Frontal cortex (tissue), 4 donors: Measurements from ENCODE around the gene CCDC81. TPM values are rescaled to one million over a fixed set of nuclear protein-coding genes. Genes with fewer than 3 reads are reported as not detected.

Source experiments
- DNase-seq, 2 donors: peaks; one replicate each; pipeline ENCODE4 v3.0.0; 2012; ENCODE audit warnings: low spot score in 2 of 2
- FAIRE-seq: peaks from 2 replicates; lab custom pipeline; 2012; peaks lifted over from hg19 to GRCh38; lab: Jason Lieb, UNC
- total RNA-seq: library from RNA; depleted of rRNA; stranded (reverse); fragments of >200 nt; gene quantifications from one replicate; pipeline ENCODE4 v1.2.3, GENCODE V29; 2014
- donor health status: control.
- donor health status: control.
- donor health status: control.

Gene CCDC81
- total RNA-seq, 1 donor from 2014 or later = 0.82 TPM

DNA sequence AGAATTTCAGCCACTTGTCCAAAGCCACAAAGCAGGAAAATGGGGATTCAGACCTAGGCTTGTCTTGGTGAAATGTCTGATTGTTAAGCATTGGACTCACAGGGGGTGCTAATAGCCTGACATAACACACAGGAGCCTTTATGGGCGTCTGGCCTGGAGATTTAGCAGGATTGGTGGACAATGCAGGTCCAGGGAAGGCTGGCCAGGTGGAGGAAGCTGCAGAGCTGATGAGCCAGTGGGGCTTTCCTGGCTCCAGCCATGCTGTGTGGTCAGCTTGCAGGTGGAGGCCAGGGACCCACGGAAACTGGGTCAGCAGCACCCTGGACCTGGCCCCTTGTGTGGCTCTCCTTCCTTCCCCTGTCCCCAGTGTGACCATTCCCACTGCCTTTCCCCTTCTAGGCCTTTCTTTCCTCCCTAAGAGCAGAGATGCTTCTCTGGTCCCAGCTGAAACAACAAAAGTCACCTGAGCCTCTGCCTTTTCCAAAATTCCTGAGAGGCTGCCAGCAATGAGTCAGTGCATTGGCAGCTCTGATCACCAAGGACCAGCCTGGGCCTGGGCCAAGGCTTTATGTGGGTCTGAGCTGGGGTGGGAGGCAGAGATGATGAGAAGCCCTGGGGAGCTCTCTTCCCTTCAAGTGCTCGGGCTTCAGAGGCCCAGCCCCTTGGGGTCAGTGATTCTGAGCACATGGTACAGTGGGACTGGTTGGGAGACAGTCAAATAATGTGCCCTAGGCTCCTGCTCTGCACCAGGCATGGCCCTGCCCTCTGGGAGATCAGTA, 85.2 kb downstream of the CCDC81 start:
- FAIRE-seq (no peak), DNase-seq (peak in 1 of 2 donors; percentile 38)

DNA sequence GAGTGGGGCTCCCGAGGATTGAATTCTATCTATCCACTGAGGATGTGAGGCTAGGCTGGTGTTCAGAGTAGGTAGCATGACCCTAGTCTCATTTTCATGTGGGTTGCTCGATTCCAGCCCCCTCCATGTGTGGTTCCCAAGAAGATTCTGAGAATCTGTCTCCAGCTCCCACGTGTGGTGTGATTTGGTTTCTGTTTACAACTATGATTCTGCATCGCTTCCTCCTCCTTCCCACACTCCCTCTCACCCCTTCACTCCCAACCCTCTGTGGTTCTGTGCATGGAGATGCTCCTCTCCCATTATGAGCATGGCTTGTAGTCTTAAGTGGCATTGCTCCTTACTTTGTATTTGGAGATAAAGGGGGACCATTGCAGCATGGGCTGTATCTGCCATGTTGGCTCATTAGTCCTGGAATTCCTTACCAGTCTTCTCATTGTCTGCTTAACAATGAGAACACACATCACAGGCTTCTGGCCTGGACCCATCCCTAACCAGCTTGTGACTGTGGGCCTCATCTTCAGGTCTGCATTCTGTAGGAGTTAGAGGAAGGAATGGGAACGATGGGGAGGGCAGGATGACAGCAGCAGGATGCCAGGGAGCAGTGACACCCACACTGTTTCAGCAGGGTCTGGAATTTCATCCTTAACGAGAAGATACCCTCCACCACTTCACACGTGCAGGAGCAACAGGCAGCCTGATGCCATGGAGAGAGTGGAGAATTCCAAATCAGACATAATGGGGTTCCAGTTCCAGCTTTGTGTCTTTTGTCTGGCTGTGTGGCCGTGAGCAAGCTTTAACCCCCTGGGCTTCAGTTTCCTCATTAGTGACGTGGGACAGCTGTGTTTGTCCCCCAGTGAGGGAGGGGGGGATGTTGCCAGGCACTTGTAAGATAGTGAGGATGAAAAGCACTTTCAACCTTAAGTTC, 86.0 kb downstream of the CCDC81 start:
- FAIRE-seq = no peak

DNA sequence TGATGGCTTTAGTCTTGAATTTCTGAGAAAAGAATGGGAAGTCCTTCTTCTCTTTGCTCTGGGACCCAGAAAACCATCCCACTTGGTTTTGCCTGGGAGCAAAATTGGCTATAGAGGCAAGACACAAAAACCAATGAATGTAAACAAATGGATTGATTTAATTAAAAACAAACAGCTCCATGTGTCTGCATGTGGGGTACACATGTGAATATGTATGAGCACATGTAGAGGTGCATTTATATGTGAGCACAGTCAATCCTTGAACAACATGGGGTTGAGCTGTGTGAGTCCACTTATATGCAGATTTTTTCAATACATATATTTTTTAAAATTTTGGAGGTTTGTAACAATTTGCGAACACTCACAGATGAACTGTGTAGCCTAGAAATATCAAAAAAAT, 87.2 kb downstream of the CCDC81 start:
- no peak for FAIRE-seq
- no peak for DNase-seq

More for the DNA sequence above, 86.0 kb downstream of the CCDC81 start:
- no peak for DNase-seq

DNA sequence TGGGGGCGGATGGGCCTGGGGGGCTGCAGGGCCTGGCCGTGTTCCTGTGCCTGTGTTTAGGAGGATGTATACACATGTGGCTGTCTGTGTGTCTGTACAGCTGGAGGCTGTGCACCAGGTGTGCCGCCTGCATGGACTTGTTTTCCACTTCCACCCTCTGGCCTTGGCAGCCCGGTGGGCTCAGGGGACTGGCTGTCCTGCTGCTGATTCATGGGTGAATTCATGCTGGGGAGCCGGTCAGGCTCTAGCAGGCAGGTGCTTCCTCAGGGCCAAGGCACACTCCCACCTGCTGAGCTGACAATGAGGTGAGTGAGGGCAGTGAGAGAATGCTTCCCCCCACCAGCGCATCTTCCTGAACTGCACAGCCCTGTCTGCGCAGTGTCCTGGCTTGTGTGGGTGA, 88.4 kb downstream of the CCDC81 start:
- DNase-seq (no peak), FAIRE-seq (no peak)

DNA sequence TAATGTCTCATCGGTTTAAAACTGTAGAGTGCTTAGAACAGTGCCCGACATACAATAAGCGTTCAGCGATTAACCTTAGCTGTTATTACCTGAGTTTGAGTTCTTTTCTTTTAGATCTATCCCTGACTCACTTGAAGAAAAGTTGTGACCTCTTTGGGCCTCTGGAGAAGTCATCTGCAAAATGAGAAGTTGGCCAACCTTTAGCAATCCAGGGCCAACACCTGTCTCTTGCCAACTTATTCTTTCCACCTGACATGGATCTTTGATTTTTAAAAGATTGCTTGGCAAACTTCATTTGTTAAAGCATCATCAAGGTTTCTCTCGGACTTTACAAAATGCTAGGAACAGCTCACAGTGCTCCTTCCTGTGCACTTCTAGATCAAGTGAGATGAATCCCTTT, 89.3 kb downstream of the CCDC81 start:
- FAIRE-seq (no peak), DNase-seq (no peak)

DNA sequence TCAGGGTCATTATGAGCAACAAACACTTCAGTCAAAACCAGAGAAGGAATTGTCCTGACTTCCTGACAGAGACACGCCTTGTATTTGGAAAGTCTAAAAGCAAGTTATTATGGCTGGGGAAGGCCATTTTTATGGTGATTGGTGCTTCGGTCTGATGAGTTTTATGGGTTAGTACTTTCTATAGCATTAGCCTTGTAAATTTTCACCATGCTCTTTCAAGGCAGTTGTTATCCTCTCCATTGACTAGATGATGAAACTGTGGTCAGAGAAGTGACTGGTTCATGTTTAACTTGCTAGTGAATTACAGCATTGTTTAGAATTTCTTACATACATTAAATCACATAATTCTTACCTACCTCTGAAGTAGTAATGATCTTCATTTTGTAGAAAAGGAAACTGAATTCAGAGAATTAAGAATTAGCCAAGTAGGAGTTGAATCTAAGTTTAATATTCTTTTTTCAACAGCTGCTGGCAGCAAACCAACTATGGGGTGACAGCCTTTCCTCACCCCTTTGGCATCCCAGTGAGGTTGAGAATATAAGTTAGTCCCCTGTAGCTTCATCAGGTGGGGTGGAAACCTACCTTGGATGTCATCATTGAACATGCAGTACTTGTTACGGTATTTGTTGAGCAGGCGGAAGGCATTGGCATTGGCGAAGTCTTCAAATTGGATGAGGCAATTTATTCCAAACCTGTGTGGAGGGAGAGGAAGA, 90.0 kb downstream of the CCDC81 start:
- FAIRE-seq = no peak

DNA sequence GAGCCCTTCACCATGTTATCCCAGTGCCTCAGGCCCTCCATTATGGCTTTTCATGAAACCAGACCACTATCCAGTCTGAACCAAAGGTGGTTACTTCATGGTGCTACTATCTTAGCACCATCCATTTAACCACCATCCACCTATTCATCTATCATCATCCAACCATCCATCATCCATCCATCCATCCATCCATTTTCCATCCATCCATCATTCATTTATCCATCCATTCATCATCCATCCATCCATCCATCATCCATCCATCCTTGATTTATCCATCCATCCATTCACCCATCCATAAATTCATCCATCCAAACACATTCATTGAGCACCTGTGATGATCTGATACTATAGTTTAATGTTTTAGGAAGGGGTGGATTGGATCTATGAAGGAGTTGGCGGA, 93.5 kb downstream of the CCDC81 start:
- no peak for DNase-seq
- no peak for FAIRE-seq

More for the DNA sequence above, 90.0 kb downstream of the CCDC81 start:
- DNase-seq = no peak

DNA sequence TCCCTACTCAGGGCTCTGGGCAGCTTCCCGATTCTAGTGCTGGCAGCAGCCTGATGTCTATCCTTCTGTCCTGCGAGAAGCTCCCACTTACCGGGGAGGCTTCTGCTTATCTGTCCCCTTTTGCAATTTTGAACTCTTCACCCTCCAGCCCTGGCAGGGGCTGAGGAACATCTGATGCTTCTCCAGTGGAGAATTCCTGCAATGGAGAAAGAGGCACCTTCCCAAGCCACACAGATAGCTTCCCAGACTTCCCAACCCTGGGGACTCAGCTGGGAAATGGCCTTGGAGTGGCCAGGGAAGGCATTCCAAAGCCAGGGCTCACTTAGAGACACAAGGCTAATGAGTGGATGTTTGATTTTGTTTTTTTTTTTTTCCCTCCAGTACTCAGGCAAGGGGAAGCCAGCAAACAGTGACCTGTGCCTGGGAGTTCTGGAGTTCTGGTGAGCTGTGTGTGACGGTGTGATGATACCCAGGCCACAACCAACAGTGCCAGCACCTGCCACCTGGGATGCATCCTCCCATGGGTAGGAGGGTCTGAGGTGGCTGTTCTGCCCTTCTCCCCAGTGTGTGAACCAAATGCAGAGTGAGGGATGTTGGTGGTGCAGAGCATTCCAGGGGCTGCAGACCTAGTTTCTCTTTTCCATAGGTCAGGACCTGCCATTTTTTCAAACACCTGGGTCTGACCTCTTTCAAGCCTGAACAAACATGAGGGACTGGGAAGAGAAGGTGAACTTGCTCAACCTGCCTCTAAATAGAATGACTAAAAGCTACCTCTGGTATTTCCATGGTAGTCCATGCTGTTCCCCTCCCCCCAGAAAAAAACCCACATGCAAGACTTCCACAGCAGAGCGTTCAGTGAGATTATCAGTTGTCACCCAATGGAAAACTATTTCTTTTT, 95.1 kb downstream of the CCDC81 start:
- FAIRE-seq (no peak), DNase-seq (no peak)

Other genes with a start within 250 kb of the CCDC81 start
- gene EED, start 130.1 kb upstream of the CCDC81 start, total RNA-seq = 24.9 TPM
- gene HIKESHI, start 72.6 kb upstream of the CCDC81 start, total RNA-seq = 67.7 TPM